Renal pelvis (tissue), 4 donors: ENCODE results near the gene CCDC85A. TPM values are rescaled to one million over a fixed set of nuclear protein-coding genes. Genes with fewer than 3 reads are reported as not detected.

ENCODE experiments used
- DNase-seq: peaks from one replicate; pipeline ENCODE4 v3.0.0-alpha.2; 2013
- polyA plus RNA-seq, 3 donors: library from polyadenylated mRNA; unstranded; fragments of 120-200 nt; gene quantifications; one replicate each; pipeline ENCODE4 v1.2.1, GENCODE V29; 2013; ENCODE audit not compliant: insufficient read length in 3 of 3

The CCDC85A gene
- polyA plus RNA-seq, 3 donors, result 1.4 to 2.3 (median 1.8) TPM

DNA sequence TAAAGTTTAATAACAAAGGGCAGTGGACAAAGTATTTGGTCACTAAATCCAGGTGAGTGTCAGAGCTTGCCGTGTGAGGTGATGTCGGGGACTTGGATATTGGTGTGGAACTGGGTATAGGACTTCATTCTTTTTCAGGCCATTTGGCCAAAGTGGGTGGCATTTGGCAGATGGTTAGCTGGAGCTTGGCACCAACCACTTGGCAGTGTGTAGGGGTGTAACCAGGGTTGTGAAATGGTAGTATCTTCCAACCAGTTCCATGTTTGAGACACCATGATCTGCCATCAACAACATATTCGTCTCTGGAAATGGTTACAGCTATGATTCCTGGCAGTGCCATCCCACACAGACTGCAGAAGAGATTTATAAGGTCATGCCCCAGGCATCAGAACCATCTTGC is 113.9 kb downstream of the CCDC85A start:
- DNase-seq, result no peak

DNA sequence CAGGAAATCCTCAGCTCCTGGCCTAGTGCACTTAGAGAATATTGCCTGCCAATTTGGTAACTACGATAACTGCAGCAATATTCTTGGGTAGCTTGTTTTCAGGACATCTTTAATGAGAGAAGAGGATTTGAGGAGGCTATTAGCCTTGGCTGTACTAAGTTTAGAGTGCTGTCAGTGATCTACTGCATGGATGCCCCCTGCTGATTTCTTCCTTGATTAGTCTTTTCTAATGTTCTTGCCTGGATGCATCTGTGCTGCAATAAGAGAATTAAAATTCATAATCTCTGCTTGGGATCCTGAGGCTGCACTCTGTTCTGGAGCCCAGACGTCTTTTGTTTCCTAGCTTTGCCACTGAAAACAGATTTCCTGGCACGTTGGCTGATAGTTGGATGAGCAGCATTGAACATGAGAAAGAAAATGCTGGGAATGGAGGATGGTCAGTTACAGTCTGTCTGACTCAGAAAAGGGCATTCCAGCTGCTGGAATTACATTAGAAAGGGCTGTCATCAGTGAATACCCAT is 115.4 kb downstream of the CCDC85A start:
- DNase-seq, result no peak

DNA sequence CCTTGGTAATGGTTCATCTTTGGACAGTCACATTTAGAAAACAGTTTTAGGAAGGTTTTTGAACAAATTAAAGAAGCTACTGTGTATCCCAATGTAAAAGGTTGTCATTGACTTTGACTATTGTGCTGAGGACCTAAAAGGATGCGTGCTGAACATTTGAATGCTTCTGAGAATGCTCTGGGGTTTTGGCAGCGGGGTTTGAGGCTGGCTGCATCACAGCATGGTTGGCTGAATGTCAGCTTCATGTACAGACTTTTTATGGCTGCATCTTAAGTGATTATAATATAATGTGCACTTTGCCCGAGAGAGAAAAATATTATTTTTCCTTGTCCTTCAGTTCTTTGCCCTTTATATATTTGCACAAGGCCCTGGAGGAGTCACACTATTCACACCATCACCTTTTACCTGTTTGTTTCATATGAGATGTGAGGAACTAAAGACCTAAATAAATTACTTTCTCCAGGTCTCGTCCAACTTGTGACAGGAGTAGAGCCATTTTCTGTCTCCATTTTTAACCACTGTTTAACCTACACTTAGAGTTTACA is 125.9 kb downstream of the CCDC85A start:
- no peak for DNase-seq

DNA sequence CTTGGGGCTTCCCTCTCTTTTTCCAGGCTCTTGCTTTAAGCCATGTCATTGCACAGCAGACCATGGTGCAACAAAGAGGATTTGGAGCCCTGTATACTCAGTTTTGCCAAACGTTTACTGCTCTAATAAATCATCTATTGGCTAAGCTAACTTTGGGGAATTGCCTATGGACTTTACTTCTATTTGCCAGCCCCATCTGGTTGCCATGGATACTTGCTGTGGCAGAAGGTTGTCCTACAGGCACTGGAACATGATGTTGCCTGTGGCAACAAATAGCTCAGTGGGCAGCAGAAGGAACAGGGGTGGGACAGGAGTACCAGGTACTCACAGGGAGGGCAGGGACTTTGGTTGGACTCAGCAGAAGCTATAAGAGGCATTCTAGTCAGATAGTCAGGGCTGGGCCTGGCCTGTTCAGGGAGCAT is 129.7 kb downstream of the CCDC85A start:
- DNase-seq, result no peak

DNA sequence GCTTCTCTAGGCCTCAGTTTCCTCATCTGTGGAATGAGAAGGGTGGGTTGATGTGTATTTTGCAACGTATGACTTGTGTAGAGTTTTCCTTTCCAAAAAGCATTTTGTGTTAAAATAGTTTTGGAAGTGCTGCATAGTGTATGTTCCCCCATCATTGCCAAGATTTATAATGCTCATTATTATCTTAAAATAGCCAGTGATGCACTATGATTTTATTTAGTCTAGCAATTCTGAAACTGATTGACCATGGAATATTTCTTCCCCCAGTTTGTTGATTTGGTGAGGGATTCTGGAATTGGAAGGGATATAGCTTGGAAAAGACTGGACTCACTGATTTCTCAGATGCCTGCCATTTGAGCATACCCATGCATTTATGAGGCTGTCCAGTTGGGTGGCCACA is 130.6 kb downstream of the CCDC85A start:
- no peak for DNase-seq

DNA sequence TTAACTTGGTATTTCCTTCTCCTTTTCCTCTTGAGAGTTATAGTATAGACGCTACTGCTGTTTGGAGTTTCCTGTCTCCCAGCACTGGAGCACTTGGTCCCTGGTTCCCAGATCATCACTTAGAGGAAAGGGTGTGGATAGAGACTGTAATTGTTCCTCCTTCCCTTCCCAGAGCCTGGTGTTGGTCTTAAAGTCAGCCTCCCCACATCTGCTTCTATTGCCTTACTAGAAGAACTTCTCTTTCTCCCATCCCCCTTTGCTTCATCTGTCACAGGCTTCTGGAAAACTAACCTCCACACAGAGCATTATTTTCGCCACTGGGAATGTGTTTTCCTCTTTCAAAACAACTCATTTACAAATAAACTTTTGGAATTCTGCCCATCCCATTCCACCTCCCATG is 131.0 kb downstream of the CCDC85A start:
- no peak for DNase-seq

DNA sequence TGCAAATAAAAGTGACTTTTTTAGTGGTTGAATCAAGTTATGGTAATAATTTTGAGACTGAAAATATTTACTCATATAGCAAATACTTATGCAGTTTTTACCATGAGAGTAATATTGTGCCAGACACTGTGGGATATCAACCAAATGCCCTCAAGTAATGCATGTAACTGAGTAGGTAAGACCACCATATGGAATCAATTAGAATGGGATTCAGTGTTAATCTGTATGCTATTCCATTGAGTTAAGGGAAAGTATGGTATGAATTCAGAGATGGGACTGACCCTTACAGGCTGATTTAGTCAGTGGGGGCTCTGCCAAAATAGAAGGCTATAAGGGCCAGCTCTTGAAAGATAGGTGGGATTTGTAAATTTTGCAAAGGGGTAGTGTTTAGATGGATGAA is 131.6 kb downstream of the CCDC85A start:
- DNase-seq, result no peak

DNA sequence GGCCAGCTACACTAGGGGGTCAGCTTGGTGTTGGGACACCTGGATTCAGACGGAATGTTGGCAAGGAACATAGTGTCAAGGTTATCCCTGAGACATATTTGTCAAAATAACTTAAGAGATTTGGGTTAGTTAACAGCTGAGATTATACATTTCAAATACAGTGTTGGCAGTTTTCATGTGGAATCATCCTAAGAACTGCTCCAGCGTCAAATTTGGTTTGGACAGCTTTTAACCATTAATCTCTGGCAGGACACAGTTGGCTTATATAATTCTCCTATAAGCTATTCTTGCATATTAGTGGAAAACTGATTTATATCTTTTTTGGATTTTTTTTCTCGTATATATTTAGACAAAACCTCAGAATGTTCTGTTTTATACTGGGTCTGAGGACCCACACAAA is 132.2 kb downstream of the CCDC85A start:
- no peak for DNase-seq

DNA sequence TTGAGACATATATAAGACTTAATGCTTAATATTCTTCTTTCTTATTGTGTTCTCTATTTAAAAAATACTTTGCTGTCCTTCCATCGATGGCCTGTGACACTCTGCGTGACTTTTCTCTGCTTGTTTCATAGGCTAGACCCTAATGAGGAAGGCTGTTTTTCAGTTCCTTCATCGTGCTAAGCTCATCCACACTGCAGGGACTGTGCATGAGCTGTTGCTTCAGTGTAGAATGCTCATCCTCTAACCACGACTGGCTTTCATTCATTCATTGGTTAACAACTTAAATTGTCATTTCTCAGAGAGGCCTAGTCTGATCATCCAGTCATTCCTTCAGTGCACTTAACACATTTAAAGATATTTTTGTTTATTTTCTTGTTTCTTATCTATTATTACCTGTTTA is 134.4 kb downstream of the CCDC85A start:
- DNase-seq, result no peak

DNA sequence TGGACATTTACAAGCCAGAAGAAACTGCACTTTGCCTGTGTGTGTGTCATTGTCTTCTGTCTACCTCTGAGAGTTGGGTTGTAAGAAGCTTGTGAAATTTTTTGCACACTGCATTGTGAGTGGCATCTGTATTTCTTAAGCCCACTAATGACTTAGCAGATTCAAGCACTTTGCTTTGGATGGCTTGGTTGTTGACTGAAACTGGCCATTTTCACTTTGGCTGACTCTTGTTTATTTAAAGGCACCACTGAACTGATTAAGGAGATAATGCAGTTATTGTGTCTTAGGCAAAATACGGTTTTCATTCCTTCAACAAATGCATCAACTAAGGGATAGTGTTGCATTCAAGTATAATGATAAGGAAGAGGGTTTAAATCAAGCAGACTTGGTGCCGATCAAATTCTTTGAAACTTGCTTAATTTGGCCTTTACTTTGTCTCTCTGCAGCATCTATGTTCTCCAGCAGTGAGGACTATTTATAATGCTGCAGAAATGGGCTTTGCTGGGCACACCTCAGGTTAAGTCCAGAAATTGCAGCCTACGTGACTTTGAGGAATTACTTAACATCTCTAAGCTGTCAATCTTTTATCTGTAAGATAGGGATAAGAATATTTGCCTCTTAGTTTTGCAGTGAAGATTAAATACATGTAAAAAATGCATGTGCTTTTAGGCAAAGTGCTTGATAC is 142.0 kb downstream of the CCDC85A start:
- DNase-seq, result no peak

DNA sequence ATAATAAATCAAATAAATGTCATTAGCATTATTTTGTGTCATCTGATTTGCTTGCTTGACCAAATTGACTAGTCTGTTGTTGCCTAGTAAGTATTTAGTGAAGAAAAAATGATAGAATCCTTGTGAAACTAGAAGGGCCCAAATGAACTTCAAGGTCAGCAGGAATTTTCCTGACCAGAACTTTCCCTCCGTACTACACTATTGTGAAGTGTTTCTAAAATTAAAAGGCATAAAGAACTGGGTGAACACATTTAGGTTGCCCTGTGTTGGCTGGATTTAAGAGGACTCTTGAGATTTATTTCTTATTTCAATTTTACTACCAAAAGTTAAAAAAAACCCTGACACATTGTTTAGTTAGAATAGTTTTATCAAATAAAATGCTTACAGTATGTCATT is 142.6 kb downstream of the CCDC85A start:
- DNase-seq, result no peak

DNA sequence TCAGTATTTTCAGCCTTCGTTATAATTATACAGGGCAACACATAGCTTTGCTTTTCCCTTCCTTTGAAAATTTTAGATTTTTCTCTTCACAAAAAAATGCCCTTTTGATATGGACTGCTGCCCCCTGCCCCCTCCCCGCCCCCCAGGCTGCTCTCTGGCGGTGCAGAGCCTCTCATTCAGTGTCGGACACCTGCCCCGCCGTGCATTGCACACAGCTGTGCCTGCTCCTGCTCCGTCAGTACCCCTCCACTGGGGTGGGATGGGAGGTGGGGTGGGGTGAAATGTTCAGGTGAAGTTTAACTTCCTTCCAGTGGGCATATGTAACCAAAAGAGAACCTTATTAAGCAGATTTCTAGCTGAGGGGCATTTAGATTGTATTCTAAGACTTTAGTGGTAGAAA is 148.0 kb downstream of the CCDC85A start:
- no peak for DNase-seq

DNA sequence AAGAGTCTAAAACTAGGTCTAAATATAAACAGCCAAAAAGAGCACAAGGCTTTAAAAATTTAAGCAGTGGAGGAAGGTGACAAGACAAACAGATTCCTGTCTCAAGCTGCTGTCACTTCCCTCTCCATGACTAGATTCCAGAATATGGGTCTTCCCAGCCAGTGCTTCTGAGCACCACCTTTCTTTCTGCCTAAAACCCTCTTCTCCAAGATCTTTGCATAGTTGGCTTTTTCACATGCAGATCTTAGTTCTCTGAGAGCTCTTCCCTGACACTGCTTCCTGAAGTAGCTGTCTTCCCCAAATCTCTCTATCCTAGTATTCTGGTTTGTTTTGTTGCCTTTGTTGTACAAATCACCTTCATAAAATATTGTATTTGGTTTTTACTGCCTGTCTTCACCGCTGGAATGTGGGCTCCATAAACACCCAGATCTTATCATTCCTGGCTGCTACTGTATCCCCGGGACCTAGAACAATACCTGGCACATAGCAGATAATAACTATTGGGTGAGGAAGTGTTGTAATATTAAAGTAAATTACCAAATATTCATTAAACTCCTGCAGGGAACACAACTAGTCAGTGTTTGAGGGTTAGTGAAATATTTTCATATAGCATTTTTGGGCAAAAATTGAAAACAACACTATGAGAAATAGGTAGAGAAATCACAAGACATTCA is 150.2 kb downstream of the CCDC85A start:
- no peak for DNase-seq

DNA sequence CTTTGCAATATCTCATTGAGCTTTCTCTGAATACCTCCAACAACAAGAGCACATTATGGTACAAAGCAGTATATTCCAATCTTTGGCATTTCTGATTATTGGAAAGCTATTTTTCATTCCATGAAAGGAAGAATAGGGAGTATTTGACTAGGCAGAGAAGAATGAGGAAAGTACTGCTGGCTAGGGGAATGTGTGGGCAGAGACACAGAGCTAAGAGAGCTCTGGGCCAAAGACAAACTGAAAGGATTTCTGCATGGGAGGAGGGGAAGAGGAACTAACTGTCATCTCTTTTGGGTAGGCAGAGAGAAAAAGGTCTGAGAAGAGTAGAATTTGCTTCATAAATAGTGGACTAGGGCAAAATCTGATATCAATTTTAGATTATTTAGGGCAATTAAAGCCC is 150.8 kb downstream of the CCDC85A start:
- no peak for DNase-seq

DNA sequence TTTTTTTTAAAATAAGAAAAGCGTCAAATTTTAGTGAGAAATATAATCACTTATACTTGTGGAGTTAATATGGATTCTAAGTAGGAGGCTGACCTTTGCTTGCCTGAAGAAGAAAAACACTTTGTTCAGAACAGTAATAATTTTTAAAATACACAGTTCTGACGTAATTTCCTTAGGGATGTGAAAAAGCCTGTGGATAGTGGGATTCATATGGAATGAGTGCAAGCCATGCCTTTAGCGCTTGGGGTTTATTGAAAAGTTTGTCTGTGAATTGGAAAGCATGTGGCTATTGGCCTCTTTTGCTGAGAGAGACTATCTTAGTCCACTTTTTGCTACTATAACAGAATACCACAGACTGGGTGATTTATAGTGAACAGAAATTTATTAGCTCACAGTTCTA is 151.3 kb downstream of the CCDC85A start:
- no peak for DNase-seq

DNA sequence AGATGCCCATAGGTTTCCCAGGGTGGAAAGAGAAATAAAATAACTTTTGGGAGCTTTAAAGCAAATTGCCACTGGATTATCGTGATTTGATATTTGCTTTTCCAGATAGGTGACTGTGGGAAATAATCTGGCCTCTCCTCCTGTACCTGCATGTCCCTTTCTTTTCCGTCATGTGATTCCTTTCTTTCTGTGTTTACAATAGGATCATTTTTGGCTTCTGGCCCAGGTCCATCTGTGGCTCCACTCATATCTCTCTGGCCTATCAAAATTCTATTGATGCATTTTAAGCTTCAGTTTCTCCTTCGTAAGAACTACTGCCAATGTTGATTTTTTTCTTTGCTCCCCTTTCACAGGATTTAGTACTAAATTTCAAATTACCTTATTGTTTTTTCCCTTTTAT is 153.6 kb downstream of the CCDC85A start:
- DNase-seq, result no peak

DNA sequence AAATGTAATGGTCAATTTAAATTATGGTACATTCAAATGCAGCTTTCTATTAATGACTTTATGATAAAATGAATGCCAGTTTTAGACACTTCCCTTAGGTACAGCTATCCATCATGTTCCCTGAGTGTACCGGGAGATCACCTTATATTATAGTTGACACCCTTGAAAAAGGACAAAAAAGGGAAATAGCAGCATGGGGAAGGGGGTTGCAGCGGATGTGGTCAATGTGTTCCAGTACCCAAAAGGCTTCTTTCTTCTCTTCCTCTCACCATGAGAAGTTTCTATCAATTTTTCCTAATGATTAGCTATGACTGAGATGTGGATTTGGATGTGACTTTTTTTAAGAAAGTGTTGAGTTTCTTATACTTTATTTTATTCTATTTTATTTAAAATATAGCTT is 154.4 kb downstream of the CCDC85A start:
- DNase-seq, result no peak

DNA sequence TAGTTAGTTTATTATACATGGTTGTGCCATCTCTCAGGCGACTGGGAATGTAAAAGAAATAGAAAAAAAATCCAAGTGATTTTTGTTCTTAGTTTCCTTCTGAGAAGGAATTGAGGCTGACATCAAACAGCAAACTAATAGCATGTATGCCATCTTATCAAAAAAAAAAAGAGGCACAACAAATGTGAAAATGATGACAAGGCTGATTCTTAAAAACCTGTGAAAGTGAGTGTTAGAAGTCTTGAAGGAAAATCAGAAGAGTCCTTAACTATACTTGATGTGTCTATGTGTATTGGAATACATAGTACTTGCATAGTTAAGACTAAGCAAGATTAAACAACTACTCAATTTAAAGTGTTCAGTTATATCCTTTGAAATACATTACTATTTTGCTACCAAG is 161.0 kb downstream of the CCDC85A start:
- DNase-seq, result no peak

DNA sequence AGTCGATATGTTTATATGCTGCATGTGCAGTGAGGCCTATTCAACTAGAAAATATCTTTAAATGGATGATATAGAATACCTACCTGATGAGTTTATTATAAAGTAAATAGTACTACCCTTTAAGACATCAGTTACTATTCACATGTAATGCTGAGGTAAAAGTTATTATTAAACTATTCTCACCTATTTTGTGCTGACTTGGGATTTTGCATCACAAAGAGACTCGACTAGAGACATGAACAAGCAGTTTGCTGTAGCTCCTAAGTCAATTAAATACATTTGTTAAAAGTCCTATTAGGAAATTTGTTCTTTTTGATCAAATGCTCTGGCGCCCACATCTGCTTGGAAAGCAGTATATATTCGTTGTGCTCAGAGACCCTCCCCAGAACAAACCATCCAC is 164.1 kb downstream of the CCDC85A start:
- DNase-seq, result no peak

DNA sequence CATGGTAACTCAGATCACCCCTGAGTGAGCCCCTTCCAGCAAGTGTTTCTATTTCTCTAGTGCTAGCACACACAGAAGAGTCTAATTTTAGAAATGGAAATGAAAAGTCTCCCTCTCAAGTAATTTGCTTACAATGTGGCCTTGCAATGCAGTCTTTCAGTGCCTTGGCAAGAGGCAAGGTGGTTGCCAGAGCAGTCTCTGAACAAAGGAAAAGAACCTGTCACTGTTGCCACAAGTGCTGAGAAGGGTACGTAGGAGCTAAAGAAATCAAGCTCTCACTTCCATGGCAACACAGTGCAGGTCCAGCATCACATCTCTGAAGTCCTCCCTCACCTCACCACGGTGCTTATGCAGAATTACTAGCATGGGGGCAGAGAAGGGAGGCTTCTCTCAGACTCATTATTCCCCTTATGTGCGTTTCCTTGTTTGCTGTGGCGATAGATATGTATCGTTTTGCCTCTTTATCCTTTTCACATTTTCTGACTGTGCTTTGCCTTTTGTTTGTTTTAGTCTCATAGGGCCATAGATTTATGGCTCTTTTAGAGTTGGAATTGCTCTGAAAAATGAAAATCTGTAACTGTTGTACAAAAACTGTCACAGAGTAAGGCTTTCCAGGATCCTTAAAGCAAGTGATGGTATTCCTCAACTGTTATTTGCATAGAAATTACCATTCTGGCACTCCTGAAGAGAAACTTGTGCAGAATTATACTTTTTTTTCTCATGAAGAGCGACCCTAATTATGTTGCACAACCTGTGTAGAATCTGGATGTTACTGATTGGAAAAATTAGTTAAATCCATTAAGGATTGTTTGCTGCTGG is 164.8 kb downstream of the CCDC85A start:
- DNase-seq, result no peak

DNA sequence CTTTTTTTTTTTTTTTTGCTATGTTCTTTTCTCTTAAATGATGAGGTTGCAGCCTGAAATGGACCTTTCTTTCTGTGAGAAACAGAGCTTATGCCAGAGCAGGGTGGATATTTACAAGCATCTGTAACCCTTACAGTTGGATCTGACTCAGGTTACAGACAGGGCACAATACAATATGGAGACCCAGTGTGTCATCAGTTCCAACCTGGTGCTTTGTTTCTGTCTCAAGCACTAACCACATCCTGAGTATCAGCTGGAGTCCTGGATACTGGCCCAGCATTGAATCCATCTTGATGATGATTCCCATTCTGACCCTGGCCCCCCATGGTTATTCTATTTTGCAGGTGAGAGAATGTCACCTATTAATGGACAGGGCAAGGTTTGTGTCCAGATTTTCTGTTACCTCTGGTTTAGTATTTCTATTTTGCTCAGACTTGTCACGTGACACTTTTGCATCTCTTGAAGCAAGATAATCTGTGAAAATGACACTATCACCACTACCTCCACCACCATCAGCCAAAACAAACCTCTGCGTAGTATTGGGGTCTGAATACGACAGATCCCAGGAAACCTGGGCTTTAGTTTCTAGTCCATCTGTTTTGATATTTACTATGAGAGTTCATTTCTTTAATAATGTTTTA is 174.0 kb downstream of the CCDC85A start:
- DNase-seq, result no peak

DNA sequence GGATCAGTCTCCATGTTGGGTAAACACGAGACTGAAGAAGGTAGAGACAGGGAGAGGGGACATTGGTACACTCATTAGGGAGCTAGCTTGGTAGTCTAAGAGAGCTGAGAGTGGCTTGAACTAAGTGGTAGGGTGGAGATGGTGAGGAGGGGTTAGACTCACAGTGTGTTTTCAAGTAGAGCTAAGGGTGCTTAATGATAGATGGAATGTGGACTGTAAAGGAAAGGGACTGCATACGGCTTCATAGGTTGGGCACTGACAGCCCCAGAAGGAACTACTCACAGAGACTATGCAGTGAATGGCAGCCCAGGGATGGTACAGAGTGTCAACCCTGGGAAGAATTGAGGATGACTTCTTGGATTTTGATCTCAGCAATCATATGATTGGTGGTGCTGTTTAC is 178.1 kb downstream of the CCDC85A start:
- DNase-seq, result no peak
